DOHH2 (cell line): Measurements from ENCODE around the gene LRRC56.
A peak's percentile ranks its signal among the peaks of the same experiment; 100 is the strongest.

Experiments
- H3F3A ChIP-seq: fragments of 200-600 bp; sonication (generic), shearing (Covaris generic); 2 replicates; pipeline ENCODE4 v1.6.0; 2016; ENCODE audit warnings: antibody characterized with exemption, mild to moderate bottlenecking; ENCODE audit not compliant: control insufficient read depth, insufficient read depth
- H3K27ac ChIP-seq: fragments of 200-600 bp; sonication (generic); 2 replicates; pipeline ENCODE4 v1.5.1; 2014; ENCODE audit warnings: low read depth, mild to moderate bottlenecking, low read length, moderate library complexity
- H3K27me3 ChIP-seq: fragments of 200-600 bp; sonication (generic); 2 replicates; pipeline ENCODE4 v1.6.1; 2014; ENCODE audit warnings: mild to moderate bottlenecking, low read length, mixed read lengths; ENCODE audit not compliant: control insufficient read depth
- H3K36me3 ChIP-seq: fragments of 200-600 bp; sonication (generic); 2 replicates; pipeline ENCODE4 v1.6.1; 2014; ENCODE audit warnings: mild to moderate bottlenecking, low read length, moderate library complexity, mixed read lengths; ENCODE audit not compliant: control insufficient read depth
- H3K4me1 ChIP-seq: fragments of 200-600 bp; sonication (generic); 2 replicates; pipeline ENCODE4 v1.6.1; 2014; ENCODE audit warnings: mild to moderate bottlenecking, low read length, mixed read lengths; ENCODE audit not compliant: control insufficient read depth
- H3K4me2 ChIP-seq: fragments of 200-600 bp; sonication (generic); 2 replicates; pipeline ENCODE4 v1.6.0; 2014; ENCODE audit warnings: mild to moderate bottlenecking, low read length, moderate library complexity
- H3K4me3 ChIP-seq: fragments of 200-600 bp; sonication (generic); 2 replicates; pipeline ENCODE4 v1.5.1; 2014; ENCODE audit warnings: mild to moderate bottlenecking, low read length, mixed read lengths
- H3K79me2 ChIP-seq: fragments of 200-600 bp; sonication (generic); 2 replicates; pipeline ENCODE4 v1.6.1; 2014; ENCODE audit warnings: mild to moderate bottlenecking, low read length, mixed read lengths; ENCODE audit not compliant: control insufficient read depth
- H3K9me2 ChIP-seq: fragments of 200-600 bp; sonication (generic); replicated peaks from 2 replicates; pipeline ENCODE4 v1.6.1; 2014; ENCODE audit warnings: mild to moderate bottlenecking, low read length, mixed read lengths; ENCODE audit not compliant: control insufficient read depth
- H3K9me3 ChIP-seq: fragments of 200-600 bp; sonication (generic); 2 replicates; pipeline ENCODE4 v1.6.1; 2014; ENCODE audit warnings: antibody characterized with exemption, low read length, mixed read lengths; ENCODE audit not compliant: control insufficient read depth, insufficient read depth
- H4K20me1 ChIP-seq: fragments of 200-600 bp; sonication (generic); 2 replicates; pipeline ENCODE4 v1.6.0; 2014; ENCODE audit warnings: low read depth, mild to moderate bottlenecking, antibody characterized with exemption, low read length, moderate library complexity; ENCODE audit not compliant: control insufficient read depth, insufficient read depth
- CTCF ChIP-seq: fragments of 200-600 bp; sonication (generic); IDR thresholded peaks from one replicate; pipeline ENCODE4 v1.5.1; 2014; ENCODE audit warnings: antibody characterized with exemption, mild to moderate bottlenecking, low read depth, low read length; ENCODE audit not compliant: poor library complexity, severe bottlenecking
- EZH2phosphoT487 ChIP-seq: fragments of 200-600 bp; sonication (generic); IDR thresholded peaks from 2 replicates; pipeline ENCODE4 v1.6.1; 2017; ENCODE audit warnings: borderline replicate concordance, mild to moderate bottlenecking, antibody characterized with exemption, low read length, moderate library complexity, mixed read lengths

LRRC56 gene

GRCh38 chr11:568306-569157, 31.2 kb downstream of the LRRC56 start:
- no peaks in the 10 kb centered on the region for H3F3A ChIP-seq
- H3K36me3 ChIP-seq = peaks cover 15% of the 10 kb centered on the region
- peaks cover 19% of the 10 kb centered on the region for H3K4me1 ChIP-seq
- 0 out of 2 replicates have a peak, but pooled peaks cover 2% of the 10 kb centered on the region for H3K27me3 ChIP-seq
- H4K20me1 ChIP-seq = no peaks in the 10 kb centered on the region
- H3K9me3 ChIP-seq = no peaks in the 10 kb centered on the region
- TF ChIP-seq EZH2phosphoT487 (no peak), CTCF (no peak)
- peaks cover 10% of the 10 kb centered on the region for H3K79me2 ChIP-seq
- H3K4me3 ChIP-seq = peak overlapping the region; percentile 89
- peak overlapping the region; percentile 79 for H3K4me2 ChIP-seq
- no peak overlapping the region for H3K27ac ChIP-seq
- no peaks in the 10 kb centered on the region for H3K9me2 ChIP-seq

- Histone ChIP-seq H3K79me2 (peaks cover 10% of the 10 kb centered on the region), H3F3A (no peaks in the 10 kb centered on the region), H4K20me1 (no peaks in the 10 kb centered on the region), H3K36me3 (peaks cover 15% of the 10 kb centered on the region), H3K4me1 (peaks cover 22% of the 10 kb centered on the region), H3K9me3 (no peaks in the 10 kb centered on the region), H3K27ac (no peak overlapping the region), H3K4me2 (peak overlapping the region; percentile 70), H3K9me2 (no peaks in the 10 kb centered on the region), H3K4me3 (peak overlapping the region; percentile 72), H3K27me3 (0 out of 2 replicates have a peak, but pooled peaks cover 2% of the 10 kb centered on the region)
- TF ChIP-seq CTCF (no peak), EZH2phosphoT487 (no peak)
Measured at GRCh38 chr11:569158-569885, 32.0 kb downstream of the LRRC56 start.

GRCh38 chr11:571802-572185, 34.5 kb downstream of the LRRC56 start:
- Histone ChIP-seq H3K36me3 (peaks cover 12% of the 10 kb centered on the region), H3K9me3 (no peaks in the 10 kb centered on the region), H3K4me3 (no peak overlapping the region), H3K27me3 (peaks cover 10% of the 10 kb centered on the region), H3K4me2 (no peak overlapping the region), H3K4me1 (peaks cover 35% of the 10 kb centered on the region), H3K79me2 (peaks cover 17% of the 10 kb centered on the region), H3K27ac (no peak overlapping the region), H3K9me2 (no peaks in the 10 kb centered on the region), H4K20me1 (no peaks in the 10 kb centered on the region; the same call in 1 of the 2 replicates), H3F3A (no peaks in the 10 kb centered on the region)
- TF ChIP-seq EZH2phosphoT487 (no peak), CTCF (no peak)
